GM18505 (cell line): ENCODE data around the gene SERTAD4.
"Not testable (repeated sequence)": the region's sequence is repeated elsewhere in the genome, so short reads cannot be mapped to it uniquely, and the experiment has no call there.

Experiments used
- ATAC-seq: cut with Tn5 transposase; IDR thresholded peaks from one replicate; pipeline ENCODE4 v1.9.1; 2021; ENCODE audit not compliant: unreplicated experiment
- POLR2A ChIP-seq: IDR thresholded peaks from 4 replicates; pipeline ENCODE4 v1.6.1; 2011; ENCODE audit warnings: borderline replicate concordance; ENCODE audit not compliant: insufficient read depth, insufficient read length; ENCODE audit errors: extremely low read depth

SERTAD4 gene

GRCh38 chr1:210232511-210233215 is at the start of gene SERTAD4:
Gene SERTAD4 (plus strand): TSS chr1:210232796. CDS start chr1:210237961, 5,165 bp downstream.
- ATAC-seq: no peak
- TF ChIP-seq POLR2A: no peak

- TF ChIP-seq POLR2A: no peak
- no peak for ATAC-seq
Observed at GRCh38 chr1:210185063-210185462, 47.5 kb upstream of the SERTAD4 start.

DNA sequence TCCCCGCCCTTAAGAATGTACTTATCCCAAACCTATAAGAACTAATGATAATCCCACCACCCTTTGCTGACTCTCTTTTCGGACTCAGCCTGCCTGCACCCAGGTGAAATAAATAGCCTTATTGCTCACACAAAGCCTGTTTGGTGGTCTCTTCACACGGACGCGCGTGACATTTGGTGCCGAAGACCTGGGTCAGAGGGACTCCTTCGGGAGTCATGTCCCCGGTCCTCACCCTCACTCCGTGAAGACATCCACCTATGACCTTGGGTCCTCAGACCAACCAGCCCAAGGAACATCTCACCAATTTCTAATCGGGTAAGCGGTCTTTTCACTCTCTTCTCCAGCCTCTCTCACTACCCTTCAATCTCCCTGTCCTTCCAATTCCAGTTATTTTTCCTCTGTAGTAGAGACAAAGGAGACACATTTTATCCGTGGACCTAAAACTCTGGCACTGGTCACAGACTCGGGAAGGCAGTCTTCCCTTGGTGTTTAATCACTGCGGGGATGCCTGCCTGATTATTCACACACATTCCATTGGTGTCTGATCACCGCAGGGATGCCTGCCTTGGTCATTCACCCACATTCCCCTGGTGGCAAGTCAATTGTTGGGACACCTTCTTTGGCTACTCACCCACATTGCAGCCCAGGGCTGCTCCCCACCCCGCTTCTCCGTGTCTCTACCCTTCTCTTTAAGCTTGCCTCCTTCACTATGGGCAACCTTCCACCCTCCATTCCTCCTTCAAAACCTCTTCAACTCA is 44.6 kb upstream of the SERTAD4 start:
- not testable (repeated sequence) for ATAC-seq

DNA sequence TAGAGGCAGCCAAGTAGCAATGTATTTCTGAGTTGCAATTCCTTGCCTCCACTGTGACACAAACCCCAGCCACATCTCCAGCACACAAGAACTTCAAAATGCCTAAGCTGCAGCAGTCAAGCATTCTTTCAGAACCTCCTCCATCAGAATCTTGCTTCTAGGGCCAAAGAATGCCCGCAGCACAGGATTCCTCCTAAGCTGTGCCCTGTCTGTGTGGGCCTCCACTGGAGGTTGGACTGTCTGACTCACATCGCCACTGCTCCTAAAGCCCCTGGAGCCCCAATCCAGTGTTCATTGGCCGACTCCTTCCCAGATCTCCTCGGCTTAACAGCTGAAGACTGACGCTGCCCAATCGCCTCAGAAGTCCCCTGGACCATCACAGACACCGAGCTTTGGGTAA is 43.2 kb upstream of the SERTAD4 start:
- ATAC-seq: no peak
- TF ChIP-seq POLR2A: no peak

- TF ChIP-seq POLR2A: no peak
- no peak for ATAC-seq
Observed at GRCh38 chr1:210195635-210196160, 36.9 kb upstream of the SERTAD4 start.

DNA sequence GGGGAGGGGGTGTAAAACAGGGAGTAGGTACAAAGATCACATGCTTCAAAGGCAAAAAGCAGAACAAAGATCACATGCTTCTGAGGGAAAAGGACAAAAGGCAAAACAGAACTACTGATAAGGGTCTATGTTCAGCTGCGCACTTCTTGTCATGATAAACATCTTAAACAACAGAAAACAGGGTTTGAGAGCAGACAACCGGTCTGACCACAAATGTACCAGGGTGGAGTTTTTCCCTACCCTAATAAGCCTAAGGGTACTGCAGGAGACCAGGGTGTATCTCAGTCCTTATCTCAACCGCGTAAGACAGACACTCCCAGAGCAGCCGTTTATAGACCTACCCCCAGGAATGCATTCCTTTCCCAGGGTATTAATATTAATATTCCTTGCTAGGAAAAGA is 36.3 kb upstream of the SERTAD4 start:
- ATAC-seq: not testable (repeated sequence)

DNA sequence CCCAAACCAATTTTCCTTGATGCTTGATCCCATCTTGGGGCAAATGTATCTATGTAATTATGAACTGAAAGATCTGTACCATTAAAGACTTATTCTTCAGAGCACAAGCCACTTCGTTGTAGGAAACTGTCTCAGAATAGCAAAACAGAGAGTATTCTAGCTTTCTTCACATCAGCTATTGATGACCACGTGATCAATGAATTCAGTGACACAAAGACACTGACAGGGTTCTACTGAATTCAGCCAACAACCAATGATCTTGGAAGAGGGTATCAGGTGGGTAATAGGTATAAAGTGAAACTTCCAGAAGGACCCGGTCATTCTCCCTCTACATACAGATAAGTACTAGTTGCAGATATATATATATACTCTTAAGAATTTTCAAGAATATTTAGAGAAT is 33.8 kb upstream of the SERTAD4 start:
- TF ChIP-seq POLR2A: no peak
- no peak for ATAC-seq

GRCh38 chr1:210200124-210200736 is 32.4 kb upstream of the SERTAD4 start:
- ATAC-seq: no peak
- TF ChIP-seq POLR2A: no peak

DNA sequence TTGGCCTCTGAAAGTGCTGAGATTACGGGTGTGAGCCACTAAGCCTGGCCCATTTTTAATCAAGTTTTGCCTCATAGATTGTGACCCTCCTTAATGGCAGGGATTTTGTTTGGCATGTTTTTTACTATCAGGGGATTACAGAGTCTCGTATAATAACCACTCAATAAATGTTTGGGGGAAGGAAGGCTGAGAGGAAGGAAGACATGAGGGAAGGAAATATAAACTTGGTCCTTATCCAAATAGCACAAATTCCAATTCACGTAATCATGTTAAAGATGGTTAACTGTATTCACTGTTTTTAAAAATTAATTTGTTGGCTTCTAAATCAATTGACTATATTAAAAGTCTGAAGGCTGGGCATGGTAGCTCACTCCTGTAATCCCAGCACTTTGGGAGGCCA is 30.9 kb upstream of the SERTAD4 start:
- no peak for ATAC-seq
- TF ChIP-seq POLR2A: no peak

DNA sequence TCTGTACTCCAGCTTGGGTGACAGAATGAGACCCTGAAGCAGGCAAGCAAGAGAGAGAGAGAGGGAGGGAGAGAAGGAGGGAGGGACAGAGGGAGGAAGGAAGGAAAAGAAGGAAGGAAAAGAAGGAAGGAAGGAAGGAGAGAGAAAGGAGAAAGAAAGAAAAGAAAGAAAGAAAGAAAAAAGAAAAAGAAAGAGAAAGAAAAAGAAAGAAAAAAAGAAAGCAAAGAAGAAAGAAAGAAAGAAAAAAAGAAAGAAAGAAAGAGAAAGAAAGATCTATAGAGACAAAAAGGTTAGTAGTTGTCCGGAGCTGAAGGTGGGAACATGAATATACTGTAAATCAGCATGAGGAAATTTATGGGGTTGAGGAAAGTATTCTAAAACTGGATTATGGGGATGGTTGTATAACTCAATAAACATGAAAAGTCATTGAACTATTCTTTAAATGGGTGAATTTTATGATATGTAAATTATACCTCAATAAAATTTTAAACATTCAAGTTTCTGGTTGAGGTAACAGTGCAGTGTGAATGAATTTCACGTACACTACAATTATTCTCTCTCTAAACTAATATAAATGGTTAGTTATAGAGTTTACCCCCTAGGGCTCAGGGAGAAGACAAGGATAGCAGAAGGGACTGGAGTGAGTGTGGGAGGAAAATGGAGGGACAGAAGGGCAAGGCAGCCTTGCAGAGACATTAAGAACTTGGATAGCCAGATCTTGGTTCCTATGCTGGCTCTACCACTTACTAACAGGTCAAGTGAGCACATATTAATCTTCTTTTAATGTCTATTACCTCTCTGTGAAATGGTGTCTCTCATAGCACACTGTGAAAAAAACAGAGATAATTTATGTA is 24.8 kb upstream of the SERTAD4 start:
- no peak for TF ChIP-seq POLR2A
- no peak for ATAC-seq

GRCh38 chr1:210213335-210213734 is 19.3 kb upstream of the SERTAD4 start:
- ATAC-seq: no peak
- TF ChIP-seq POLR2A: no peak

- TF ChIP-seq POLR2A: no peak
- no peak for ATAC-seq
Observed at GRCh38 chr1:210214573-210215409, 17.8 kb upstream of the SERTAD4 start.
